Skeletal muscle cell (primary cell): ENCODE results near the gene ABR.

Experiments used
- DNase-seq: peaks from one replicate; pipeline ENCODE4 v3.0.0-alpha.2; 2010; ENCODE audit warnings: low read depth
- H3K4me3 ChIP-seq: 2 replicates; pipeline ENCODE4 v1.5.1; 2011; ENCODE audit warnings: low read depth, mild to moderate bottlenecking, control low read depth, low read length, moderate library complexity

ABR gene

GRCh38 chr17:1043601-1044251 is 136.1 kb downstream of the ABR start:
- DNase-seq = no peak
- no peak overlapping the region for H3K4me3 ChIP-seq

- H3K4me3 ChIP-seq = no peak overlapping the region
- DNase-seq = no peak
Measured at GRCh38 chr17:1042486-1042885, 137.3 kb downstream of the ABR start.

- no peak overlapping the region for H3K4me3 ChIP-seq
- no peak for DNase-seq
Measured at GRCh38 chr17:1041746-1042145, 138.0 kb downstream of the ABR start.

GRCh38 chr17:1040216-1040600 is 139.6 kb downstream of the ABR start:
- no peak overlapping the region for H3K4me3 ChIP-seq
- no peak for DNase-seq

- peak; percentile 52 for DNase-seq
- H3K4me3 ChIP-seq = no peak overlapping the region
Measured at GRCh38 chr17:1039511-1040215, 140.1 kb downstream of the ABR start.

GRCh38 chr17:1039123-1039507 is 140.7 kb downstream of the ABR start:
- no peak overlapping the region for H3K4me3 ChIP-seq
- DNase-seq = no peak

GRCh38 chr17:1038459-1039122 is 141.2 kb downstream of the ABR start:
- no peak for DNase-seq
- no peak overlapping the region for H3K4me3 ChIP-seq

- H3K4me3 ChIP-seq = no peak overlapping the region
Measured at GRCh38 chr17:1037238-1037879, 142.4 kb downstream of the ABR start.

GRCh38 chr17:1036845-1037237 is 142.9 kb downstream of the ABR start:
- DNase-seq = no peak
- no peak overlapping the region for H3K4me3 ChIP-seq

More at GRCh38 chr17:1037238-1037879, 142.4 kb downstream of the ABR start:
- DNase-seq = no peak

- DNase-seq = no peak
- no peak overlapping the region for H3K4me3 ChIP-seq
Measured at GRCh38 chr17:1036171-1036844, 143.5 kb downstream of the ABR start.

GRCh38 chr17:1035546-1036170 is 144.1 kb downstream of the ABR start:
- DNase-seq = no peak

GRCh38 chr17:1034652-1035210 is 145.1 kb downstream of the ABR start:
- H3K4me3 ChIP-seq = no peak overlapping the region
- no peak for DNase-seq

More at GRCh38 chr17:1035546-1036170, 144.1 kb downstream of the ABR start:
- no peak overlapping the region for H3K4me3 ChIP-seq

- no peak for DNase-seq
- no peak overlapping the region for H3K4me3 ChIP-seq
Measured at GRCh38 chr17:1033503-1033902, 146.3 kb downstream of the ABR start.

- H3K4me3 ChIP-seq = no peak overlapping the region
- no peak for DNase-seq
Measured at GRCh38 chr17:1032391-1032790, 147.4 kb downstream of the ABR start.

- DNase-seq = no peak
- H3K4me3 ChIP-seq = peak overlapping the region; percentile 22
Measured at GRCh38 chr17:1031711-1032110, 148.1 kb downstream of the ABR start.

- H3K4me3 ChIP-seq = peak overlapping the region; percentile 10
- no peak for DNase-seq
Measured at GRCh38 chr17:1030684-1031532, 148.9 kb downstream of the ABR start.

GRCh38 chr17:1029922-1030644 is 149.7 kb downstream of the ABR start:
- H3K4me3 ChIP-seq = no peak overlapping the region
- DNase-seq = no peak
